Ureter (tissue), 1 donor: ENCODE results near the gene ELMO1. TPM values are rescaled to one million over a fixed set of nuclear protein-coding genes. Genes with fewer than 3 reads are reported as not detected.
"Not testable (repeated sequence)": the region's sequence is repeated elsewhere in the genome, so short reads cannot be mapped to it uniquely, and the experiment has no call there.

ENCODE experiments used
- DNase-seq: peaks from one replicate; pipeline ENCODE4 v3.0.0-alpha.2; 2020; ENCODE audit warnings: low spot score
- total RNA-seq: library from RNA; stranded (reverse); gene quantifications from one replicate; pipeline ENCODE4 v1.2.4, GENCODE V29; 2023
- donor health status: DM: yes; HTN: yes; CAD: no.

The ELMO1 gene
- total RNA-seq, 1 donor from 2014 or later = 51.9 TPM

DNA sequence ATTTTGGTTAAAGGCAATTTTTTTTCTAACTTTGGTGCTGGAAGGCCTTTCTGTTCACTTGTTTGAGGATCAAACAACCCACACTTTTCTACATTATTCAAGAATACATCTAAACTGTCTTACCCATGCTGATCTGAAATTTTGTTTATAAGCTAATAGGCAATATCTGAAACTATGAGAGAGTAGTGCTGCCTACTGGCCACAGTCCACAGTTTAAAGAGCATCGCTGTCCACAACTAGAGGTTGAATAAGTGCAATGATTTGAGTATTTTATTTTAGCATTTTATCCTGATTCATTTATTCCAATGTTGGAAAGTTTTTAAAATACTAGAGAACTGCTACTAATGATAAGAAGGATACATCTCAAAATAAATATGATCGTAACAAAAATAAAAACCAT is 306.9 kb downstream of the ELMO1 start:
- no peak for DNase-seq

DNA sequence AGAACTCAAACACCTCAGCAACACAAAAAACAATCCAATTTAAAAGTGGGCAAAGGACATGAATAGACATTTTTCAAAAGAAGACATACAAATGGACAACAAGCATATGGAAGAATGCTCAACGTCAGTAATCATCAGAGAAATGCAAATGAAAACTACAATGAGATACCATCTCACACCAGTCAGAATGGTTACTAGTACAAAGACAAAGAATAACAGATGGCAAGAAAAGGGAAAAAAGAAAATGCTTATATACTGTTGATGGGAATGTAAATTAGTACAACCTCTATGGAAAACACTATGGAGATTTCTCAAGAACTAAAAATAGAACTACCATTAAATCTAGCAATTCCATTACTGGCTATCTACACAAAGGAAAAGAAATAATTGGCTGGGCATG is 314.8 kb downstream of the ELMO1 start:
- DNase-seq = not testable (repeated sequence)

GRCh38 chr7:37131855-37132254 is 316.8 kb downstream of the ELMO1 start:
- no peak for DNase-seq

GRCh38 chr7:37129035-37129425 is 319.6 kb downstream of the ELMO1 start:
- no peak for DNase-seq

- DNase-seq = no peak
Measured at GRCh38 chr7:37128327-37129034, 320.2 kb downstream of the ELMO1 start.

- no peak for DNase-seq
Measured at GRCh38 chr7:37119296-37119860, 329.3 kb downstream of the ELMO1 start.

DNA sequence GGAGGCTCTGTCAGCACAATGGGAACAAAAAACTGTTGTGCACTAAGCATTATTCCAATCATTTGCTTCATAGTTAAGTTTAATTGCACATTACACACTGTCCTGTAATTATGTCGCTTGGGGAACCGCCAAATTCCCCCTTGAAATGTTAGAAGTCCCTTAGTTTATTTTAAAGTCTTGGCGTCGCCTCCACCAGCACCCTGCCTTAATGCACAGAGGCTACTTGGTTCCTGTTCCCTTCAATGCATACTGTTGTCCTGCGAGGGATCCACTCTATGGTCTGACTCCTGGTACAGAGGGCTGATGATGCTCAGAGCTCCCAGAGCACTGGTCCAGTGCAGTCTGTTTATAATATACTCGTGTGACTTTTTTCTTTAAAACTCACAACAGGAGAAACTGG is 330.7 kb downstream of the ELMO1 start:
- no peak for DNase-seq

DNA sequence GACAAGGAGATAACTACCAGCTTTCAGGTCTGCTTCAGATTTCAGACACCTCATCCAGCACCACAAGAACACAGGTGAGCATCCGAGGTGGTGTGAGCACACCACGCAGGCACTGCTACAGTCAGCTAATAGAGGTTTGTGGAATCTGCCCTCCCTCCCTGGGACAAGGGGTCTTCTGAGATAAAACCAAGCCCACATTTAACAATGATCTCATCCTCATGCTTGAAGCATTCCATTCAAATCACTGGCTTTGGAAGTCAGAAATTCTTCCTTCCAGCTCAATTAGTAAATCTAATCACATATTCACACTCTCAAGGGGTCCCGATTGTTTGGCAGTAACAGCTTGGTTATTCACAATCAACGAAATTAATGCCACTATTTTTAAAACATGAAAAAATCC is 331.4 kb downstream of the ELMO1 start:
- no peak for DNase-seq

GRCh38 chr7:37116093-37116701 is 332.5 kb downstream of the ELMO1 start:
- no peak for DNase-seq

GRCh38 chr7:37113661-37114355 is 334.9 kb downstream of the ELMO1 start:
- DNase-seq = no peak

GRCh38 chr7:37112876-37113275 is 335.8 kb downstream of the ELMO1 start:
- DNase-seq = no peak

- no peak for DNase-seq
Measured at GRCh38 chr7:37112218-37112617, 336.4 kb downstream of the ELMO1 start.

DNA sequence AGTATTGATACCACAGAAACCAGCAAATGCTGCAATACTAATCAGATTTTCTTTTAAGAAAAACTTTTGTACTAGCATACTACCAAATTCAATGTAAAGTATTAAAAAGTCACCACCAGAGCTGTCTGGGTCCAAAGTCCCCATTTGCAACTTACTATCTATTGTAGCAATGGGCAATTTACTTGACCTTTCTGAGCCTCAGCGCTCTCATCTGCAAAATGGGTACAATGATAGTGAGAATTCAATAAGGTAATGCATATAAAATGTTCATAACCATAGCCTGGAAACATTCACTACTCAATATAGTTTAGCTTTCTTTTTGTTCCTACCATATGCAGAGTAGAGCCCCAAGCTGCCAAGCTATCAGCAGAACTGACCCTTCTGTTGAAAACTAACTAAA is 337.2 kb downstream of the ELMO1 start:
- no peak for DNase-seq

DNA sequence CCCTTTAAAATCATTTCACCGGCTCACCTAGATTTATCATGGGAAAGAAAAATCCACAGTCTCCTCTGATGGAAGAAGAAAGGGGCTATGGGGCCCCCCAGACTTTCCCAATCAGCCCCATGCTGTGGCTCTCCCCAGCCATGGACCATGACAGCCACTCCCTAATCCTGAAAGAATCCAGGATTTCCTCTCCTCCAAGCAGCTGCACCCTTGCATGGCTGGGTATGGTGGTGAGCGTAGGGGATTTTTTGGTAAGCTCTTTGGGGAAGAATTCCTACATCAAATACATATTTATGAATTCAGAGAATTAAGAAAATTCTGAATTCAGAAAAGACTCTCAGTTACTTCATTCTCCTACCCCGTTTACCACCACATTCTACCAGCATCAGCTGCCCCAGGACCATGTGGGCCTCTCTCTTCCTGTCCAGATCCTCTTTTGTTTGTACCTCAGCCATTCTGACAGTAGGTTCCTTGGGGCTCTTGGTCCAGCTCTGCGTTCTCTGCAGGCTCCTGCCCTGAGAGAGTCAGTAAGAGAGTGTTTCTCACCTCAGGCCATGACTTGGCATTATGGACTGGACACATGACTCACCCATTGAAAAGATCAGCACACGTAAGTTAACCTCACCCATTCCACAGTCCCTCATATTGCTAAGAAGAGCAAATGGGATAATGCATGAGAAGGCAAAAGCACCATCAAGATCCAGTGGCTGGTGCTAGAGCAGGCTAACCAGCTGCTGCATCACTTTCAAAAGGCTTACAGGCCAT is 337.8 kb downstream of the ELMO1 start:
- DNase-seq = no peak

DNA sequence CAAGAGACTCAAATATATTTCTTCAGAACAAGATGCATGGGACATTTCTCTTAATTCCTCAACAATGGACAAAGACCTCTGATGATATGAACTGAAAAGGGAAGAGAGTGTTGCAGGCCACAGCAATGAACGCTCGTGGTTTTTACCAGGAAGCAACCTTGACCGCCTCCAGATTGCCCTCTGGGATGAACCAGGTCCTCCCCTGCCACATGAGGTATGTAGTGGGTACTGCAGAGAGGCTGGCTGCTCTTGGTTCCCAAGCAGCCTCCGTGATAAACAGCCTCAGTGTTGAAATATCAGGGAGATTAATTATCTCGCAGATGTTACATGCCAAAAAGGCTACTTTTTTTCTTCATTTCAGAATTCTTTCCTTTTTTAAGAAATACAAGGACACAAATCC is 338.8 kb downstream of the ELMO1 start:
- no peak for DNase-seq

- no peak for DNase-seq
Measured at GRCh38 chr7:37109016-37109683, 339.5 kb downstream of the ELMO1 start.

- no peak for DNase-seq
Measured at GRCh38 chr7:37108615-37109014, 340.0 kb downstream of the ELMO1 start.

DNA sequence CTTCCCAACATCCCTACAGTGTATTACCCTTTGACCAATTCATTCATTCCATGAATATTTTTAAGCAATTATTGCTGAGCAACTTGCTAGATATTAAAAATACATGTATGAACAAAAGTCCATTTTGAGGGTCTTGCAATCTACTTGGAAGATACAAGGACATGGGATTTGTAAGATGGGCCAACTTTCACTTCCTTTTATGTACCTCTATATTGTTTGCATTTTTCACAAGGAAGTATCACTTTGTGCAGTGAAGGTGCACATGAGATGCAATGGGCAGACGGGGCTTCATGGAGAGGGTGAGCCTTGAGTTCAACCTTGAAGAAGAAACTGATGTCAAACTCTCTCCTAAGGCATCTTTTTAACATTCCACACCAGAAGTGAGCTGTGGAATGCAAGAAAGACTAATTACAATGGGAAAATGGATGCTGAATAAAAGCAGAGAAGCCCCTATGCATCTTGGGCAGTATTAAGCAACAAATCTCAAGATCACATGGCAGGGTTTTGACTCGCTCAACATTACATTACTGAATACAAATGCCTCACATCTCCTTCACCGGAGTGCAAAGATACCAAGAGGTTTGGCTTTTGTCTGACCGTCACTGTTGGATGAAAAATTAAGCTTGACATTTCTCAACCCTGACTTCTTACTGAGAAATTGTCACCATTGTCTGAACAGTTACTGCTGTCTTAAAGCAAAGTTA is 341.5 kb downstream of the ELMO1 start:
- no peak for DNase-seq

DNA sequence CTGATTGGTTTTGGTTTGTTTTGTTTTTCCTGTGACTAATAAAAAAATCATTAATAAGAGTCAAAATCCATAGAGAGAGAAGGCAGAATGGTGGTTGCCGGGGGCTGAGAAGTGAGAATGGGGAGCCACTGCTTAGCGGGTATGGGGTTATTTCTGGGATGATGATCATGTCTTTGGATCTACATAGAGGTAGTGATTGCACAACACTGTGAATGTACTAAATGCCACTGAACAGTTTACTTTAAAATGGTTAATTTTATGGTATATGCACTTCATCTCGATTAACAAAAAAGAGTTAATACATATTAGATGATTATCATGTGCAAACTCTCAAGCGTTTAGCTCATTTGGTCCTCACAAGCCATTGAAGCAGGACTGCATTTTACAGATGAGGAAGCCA is 342.9 kb downstream of the ELMO1 start:
- no peak for DNase-seq

DNA sequence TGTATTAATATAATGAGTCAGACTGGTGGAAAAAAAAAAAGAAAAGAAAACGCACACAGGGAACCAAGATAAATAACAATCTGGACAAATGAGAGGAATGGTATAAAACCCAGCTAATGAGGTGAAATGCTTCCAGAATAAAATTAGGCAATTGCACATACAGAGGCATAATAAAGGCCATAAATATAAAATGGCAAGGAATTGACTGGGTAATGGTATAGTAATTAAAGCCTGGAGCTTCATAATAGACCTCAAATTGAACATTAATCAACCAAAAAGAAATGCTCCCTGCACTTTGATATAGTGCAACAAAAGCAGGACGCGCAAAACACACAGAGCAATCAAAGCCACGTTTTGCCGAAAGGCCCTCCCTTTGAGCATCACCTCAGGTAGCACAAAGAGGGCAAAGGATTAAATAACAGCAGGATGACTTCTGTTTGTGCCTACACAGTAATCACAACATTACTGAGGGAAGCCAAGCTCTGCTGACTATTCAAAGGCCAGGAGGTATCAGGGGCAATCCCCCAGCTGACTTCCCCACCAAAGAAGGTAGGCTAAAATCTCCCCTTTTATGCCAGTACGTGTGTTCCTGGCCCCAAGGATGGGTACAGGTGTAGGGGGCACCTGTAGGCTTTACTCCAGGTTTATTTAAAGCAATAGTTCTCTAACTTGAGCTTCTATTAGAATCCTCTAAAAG is 343.7 kb downstream of the ELMO1 start:
- DNase-seq = no peak
